ENCODE data around the gene SULT1A4.
A peak's percentile ranks its signal among the peaks of the same experiment; 100 is the strongest.
"Not testable (repeated sequence)": the region's sequence is repeated elsewhere in the genome, so short reads cannot be mapped to it uniquely, and the experiment has no call there.

Gene SULT1A4

GRCh38 chr16:29459706-29460646 is at the start of gene SULT1A4:
Gene SULT1A4 (plus strand): TSS chr16:29459913. CDS start chr16:29461386, 1,473 bp downstream.
- H3K27me3 ChIP-seq; H3K4me3 ChIP-seq; H3K9me3 ChIP-seq (replicated peaks in 1 of 11); H3K4me2 ChIP-seq; H3K4me1 ChIP-seq; H3K36me3 ChIP-seq; H4K20me1 ChIP-seq; H3K27ac ChIP-seq; H3K9ac ChIP-seq: not testable (repeated sequence)

DNA sequence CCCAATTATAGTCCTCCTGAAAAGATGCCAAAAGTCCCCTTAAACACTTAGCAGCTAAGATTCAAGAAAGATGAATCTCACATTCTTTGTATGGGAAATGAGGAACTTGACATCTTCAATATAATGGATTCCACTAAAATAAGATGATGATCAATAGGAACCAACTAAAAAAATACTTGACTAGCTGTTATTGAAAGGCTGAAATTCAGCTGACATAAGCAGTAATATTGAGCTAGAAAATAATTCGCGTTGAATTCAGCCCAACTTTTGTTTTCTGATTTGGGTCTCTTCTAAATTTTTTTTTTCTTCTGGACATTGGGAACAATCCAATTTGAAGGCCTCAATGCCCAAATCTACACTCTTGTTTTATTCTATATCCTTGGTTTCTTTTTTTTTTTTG is 36.1 kb upstream of the SULT1A4 start:
- not testable (repeated sequence) for H3K9me3 ChIP-seq (replicated peaks in 1 of 11); H3K27me3 ChIP-seq; H4K20me1 ChIP-seq; H3K27ac ChIP-seq; H3K4me2 ChIP-seq; H3K4me3 ChIP-seq; H3K4me1 ChIP-seq; H3K9ac ChIP-seq
- peaks cover 0 to 10% (median 6%) of the 10 kb centered on the region in 11 experiments; a peak in 9 of 22 replicates for H3K36me3 ChIP-seq

DNA sequence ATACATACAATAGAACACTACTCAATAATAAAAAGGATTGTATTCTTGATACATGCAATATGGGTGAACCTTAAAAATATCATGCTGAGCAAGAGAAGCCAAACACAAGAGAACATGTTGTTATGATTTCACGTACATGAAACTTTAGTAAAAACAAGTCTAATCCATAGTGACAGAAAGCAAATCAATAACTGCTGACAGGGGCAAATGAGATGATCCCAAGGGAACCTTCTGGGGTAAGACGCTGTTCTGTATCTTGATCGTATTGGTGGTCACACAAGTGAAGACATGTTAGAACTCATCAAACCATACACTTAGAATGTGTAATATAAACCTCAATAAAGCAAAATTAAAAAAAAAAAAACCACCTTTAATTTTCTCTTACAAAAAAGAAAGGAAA is 34.3 kb upstream of the SULT1A4 start:
- H4K20me1 ChIP-seq; H3K9me3 ChIP-seq (replicated peaks in 1 of 11); H3K27me3 ChIP-seq; H3K9ac ChIP-seq; H3K27ac ChIP-seq; H3K4me2 ChIP-seq; H3K4me3 ChIP-seq: not testable (repeated sequence)
- H3K36me3 ChIP-seq = peaks cover 0 to 10% (median 6%) of the 10 kb centered on the region in 11 experiments; a peak in 9 of 22 replicates
- H3K4me1 ChIP-seq = peaks cover 8 to 12% (median 9%) of the 10 kb centered on the region in 10 experiments

GRCh38 chr16:29453754-29454153 is 6.0 kb upstream of the SULT1A4 start:
- H3K27me3 ChIP-seq; H3K4me2 ChIP-seq; H3K27ac ChIP-seq; H3K9me3 ChIP-seq (replicated peaks in 1 of 11); H3K36me3 ChIP-seq; H3K4me3 ChIP-seq; H4K20me1 ChIP-seq; H3K4me1 ChIP-seq; H3K9ac ChIP-seq: not testable (repeated sequence)

DNA sequence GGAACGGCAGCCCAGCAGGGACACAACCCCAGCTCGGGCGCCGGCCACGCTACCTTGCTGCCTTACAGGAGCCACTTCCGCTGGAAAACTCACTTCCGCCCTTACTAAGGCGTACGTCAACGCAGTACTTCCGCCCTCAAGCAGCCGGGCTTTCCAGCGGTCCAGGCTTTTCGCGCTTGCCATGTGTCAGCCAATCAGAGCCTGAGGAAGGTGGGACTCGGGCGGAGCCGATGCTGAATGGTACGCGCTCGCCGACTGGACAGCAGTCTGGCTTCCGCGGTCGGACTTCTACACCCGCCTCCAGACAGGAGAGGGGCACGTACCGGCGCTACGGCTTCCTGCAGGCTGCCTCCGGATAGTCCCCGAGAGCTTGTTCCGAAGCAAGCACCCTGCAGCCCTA is 5.4 kb upstream of the SULT1A4 start, which contains the start of the genes BOLA2 and SLX1B:
TSS of gene BOLA2 (minus strand) at position 83 of the 400 bp plus-strand sequence. CDS start 98 bp downstream, outside the sequence.
TSS of gene SLX1B (plus strand) at position 265 of the 400 bp plus-strand sequence.
- not testable (repeated sequence) for H3K9me3 ChIP-seq (replicated peaks in 1 of 11); H3K36me3 ChIP-seq; H3K9ac ChIP-seq; H3K27ac ChIP-seq; H3K27me3 ChIP-seq; H3K4me2 ChIP-seq; H3K4me1 ChIP-seq; H4K20me1 ChIP-seq; H3K4me3 ChIP-seq

- not testable (repeated sequence) for H3K27ac ChIP-seq; H3K4me1 ChIP-seq; H3K4me2 ChIP-seq; H3K9me3 ChIP-seq (replicated peaks in 1 of 11); H3K27me3 ChIP-seq; H3K4me3 ChIP-seq; H3K9ac ChIP-seq; H4K20me1 ChIP-seq; H3K36me3 ChIP-seq
These were observed 4.9 kb upstream of the SULT1A4 start for GRCh38 chr16:29454828-29455227.

- not testable (repeated sequence) for H3K9ac ChIP-seq; H3K36me3 ChIP-seq; H4K20me1 ChIP-seq; H3K4me1 ChIP-seq; H3K9me3 ChIP-seq (replicated peaks in 1 of 11); H3K4me2 ChIP-seq; H3K27ac ChIP-seq; H3K4me3 ChIP-seq; H3K27me3 ChIP-seq
These were observed 2.1 kb upstream of the SULT1A4 start for GRCh38 chr16:29457660-29458059.

GRCh38 chr16:29460647-29461030 is 926 bp downstream of the SULT1A4 start:
- not testable (repeated sequence) for H3K9ac ChIP-seq; H3K36me3 ChIP-seq; H3K4me2 ChIP-seq; H3K27me3 ChIP-seq; H3K4me3 ChIP-seq; H3K27ac ChIP-seq; H4K20me1 ChIP-seq; H3K4me1 ChIP-seq; H3K9me3 ChIP-seq (replicated peaks in 1 of 11)

- H3K4me1 ChIP-seq; H3K36me3 ChIP-seq; H3K27ac ChIP-seq; H3K9me3 ChIP-seq (replicated peaks in 1 of 11); H3K4me3 ChIP-seq; H3K27me3 ChIP-seq; H3K9ac ChIP-seq; H3K4me2 ChIP-seq; H4K20me1 ChIP-seq: not testable (repeated sequence)
These were observed 6.5 kb downstream of the SULT1A4 start for GRCh38 chr16:29465985-29466824.

DNA sequence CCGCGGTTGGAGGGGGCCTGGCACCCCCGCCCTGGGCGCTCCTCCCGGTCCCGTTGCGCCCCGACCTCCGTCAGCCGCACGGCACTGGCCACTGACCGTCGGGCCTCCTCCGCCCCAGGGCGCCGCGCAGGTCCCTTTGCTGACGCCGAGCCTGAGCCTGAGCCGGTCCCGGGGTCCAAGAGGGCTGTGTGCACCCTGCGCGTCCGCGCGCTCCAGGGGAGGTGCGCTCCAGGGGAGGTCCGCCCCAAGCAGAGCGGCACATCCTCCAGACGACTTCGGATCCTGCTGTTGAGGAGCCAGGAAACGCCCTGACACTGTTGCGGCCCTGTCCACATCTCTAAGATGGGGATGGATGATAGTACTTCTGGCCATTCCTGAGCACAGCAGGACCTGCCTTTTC is 7.2 kb downstream of the SULT1A4 start:
- not testable (repeated sequence) for H4K20me1 ChIP-seq; H3K36me3 ChIP-seq; H3K27ac ChIP-seq; H3K9me3 ChIP-seq (replicated peaks in 1 of 11); H3K27me3 ChIP-seq; H3K4me1 ChIP-seq; H3K9ac ChIP-seq; H3K4me2 ChIP-seq; H3K4me3 ChIP-seq

DNA sequence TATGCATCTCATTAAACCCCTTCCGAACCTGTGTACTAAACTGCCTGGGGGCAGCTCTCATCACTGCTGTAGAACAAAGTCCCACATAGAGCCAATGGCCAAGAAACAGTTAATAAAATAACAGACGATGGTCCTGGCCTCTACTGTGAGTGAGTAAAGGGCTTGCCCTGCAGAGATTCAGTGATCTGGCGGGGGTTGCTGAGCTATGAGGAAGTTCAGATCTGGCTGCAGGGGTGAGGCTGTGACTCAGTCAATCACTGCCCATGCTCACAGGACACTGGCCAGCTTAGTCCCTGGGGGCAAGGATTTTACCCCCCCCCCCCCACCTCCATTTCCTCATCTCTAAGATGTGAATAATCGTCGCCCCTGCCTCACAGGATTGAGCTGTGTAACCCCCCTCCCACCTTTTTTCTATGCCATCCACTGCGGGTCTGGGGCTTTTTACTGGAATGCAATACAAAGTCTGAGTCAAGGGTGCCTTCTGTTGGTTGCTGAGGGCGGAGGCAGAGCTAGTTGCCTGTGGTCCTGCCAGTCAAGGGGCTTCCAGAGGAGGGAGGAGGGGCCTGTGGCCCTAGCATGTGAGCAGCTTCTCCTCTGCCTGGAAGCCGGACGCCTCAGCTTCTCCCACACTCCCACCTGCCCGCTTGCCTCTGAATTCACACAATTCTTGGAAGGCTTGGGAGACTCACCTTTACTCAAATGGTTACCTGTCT is 8.1 kb downstream of the SULT1A4 start:
- H3K27me3 ChIP-seq; H3K36me3 ChIP-seq; H3K27ac ChIP-seq; H4K20me1 ChIP-seq; H3K4me2 ChIP-seq; H3K4me3 ChIP-seq; H3K4me1 ChIP-seq; H3K9ac ChIP-seq; H3K9me3 ChIP-seq (replicated peaks in 1 of 11): not testable (repeated sequence)

DNA sequence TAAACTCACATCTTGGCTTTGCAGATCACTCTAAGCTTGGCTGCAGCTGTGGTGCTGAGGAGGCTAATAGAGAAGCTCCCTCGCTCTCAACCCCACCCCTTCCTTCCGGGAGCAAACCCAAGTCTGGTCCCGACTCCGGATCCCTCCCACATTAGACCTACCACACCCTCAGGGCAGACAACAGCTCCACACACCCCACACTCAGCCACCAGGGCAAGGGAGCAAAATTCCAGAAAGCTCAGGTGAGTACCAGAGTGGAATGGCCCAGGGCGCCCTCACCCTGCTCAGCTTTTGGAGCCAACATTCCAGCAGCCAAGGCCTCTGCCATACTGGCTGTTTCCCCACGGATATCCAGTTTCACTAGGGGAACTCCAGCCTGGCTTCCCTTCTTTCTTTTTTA is 9.9 kb downstream of the SULT1A4 start:
- H3K36me3 ChIP-seq; H3K9me3 ChIP-seq (replicated peaks in 1 of 11); H3K27me3 ChIP-seq; H4K20me1 ChIP-seq; H3K4me1 ChIP-seq: not testable (repeated sequence)
- H3K27ac ChIP-seq = peak overlapping the region in 6 of 11 experiments; percentile 33 to 66 (median 56); a peak in 7 of 22 replicates
- peak overlapping the region; percentile 69 to 85 (median 78) for H3K4me2 ChIP-seq
- H3K4me3 ChIP-seq = peak overlapping the region in 7 of 10 experiments; percentile 34 to 64 (median 46); a peak in 10 of 20 replicates
- H3K9ac ChIP-seq = peak overlapping the region in 5 of 11 experiments; percentile 54 to 60 (median 58); a peak in 6 of 22 replicates

- not testable (repeated sequence) for H3K36me3 ChIP-seq; H3K27me3 ChIP-seq; H3K4me3 ChIP-seq; H3K9me3 ChIP-seq (replicated peaks in 1 of 11); H3K4me2 ChIP-seq; H3K4me1 ChIP-seq; H3K27ac ChIP-seq; H3K9ac ChIP-seq; H4K20me1 ChIP-seq
These were observed 12.4 kb downstream of the SULT1A4 start for GRCh38 chr16:29472065-29472464.
